ENCODE measurements around the gene ANXA10.
A peak's percentile ranks its signal among the peaks of the same experiment; 100 is the strongest.

Gene ANXA10

GRCh38 chr4:168141733-168142132 lies 49.4 kb downstream of the ANXA10 start:
- H3K4me3 ChIP-seq (ENCODE audit: low read depth, low read length): no peak overlapping the region
- TF ChIP-seq CTCF (IDR thresholded peaks at IDR 0.05; ENCODE audit: borderline replicate concordance, insufficient read depth, low read depth, low read length): no peak

- TF ChIP-seq CTCF (IDR thresholded peaks at IDR 0.05; ENCODE audit: borderline replicate concordance, insufficient read depth, low read depth, low read length): no peak
- no peak overlapping the region for H3K4me3 ChIP-seq (ENCODE audit: low read depth, low read length)
Measured at GRCh38 chr4:168143601-168144000, 51.3 kb downstream of the ANXA10 start.

- no peak for TF ChIP-seq CTCF (IDR thresholded peaks at IDR 0.05; ENCODE audit: borderline replicate concordance, insufficient read depth, low read depth, low read length)
- no peak overlapping the region for H3K4me3 ChIP-seq (ENCODE audit: low read depth, low read length)
Measured at GRCh38 chr4:168150420-168151050, 58.2 kb downstream of the ANXA10 start.

- no peak for TF ChIP-seq CTCF (IDR thresholded peaks at IDR 0.05; ENCODE audit: borderline replicate concordance, insufficient read depth, low read depth, low read length)
- H3K4me3 ChIP-seq (ENCODE audit: low read depth, low read length): no peak overlapping the region
Measured at GRCh38 chr4:168151327-168151726, 59.0 kb downstream of the ANXA10 start.

GRCh38 chr4:168152837-168153500 lies 60.6 kb downstream of the ANXA10 start:
- no peak overlapping the region for H3K4me3 ChIP-seq (ENCODE audit: low read depth, low read length)
- no peak for TF ChIP-seq CTCF (IDR thresholded peaks at IDR 0.05; ENCODE audit: borderline replicate concordance, insufficient read depth, low read depth, low read length)

- TF ChIP-seq CTCF (IDR thresholded peaks at IDR 0.05; ENCODE audit: borderline replicate concordance, insufficient read depth, low read depth, low read length): peak; percentile 35; the same call in 1 of the 2 replicates
- no peak overlapping the region for H3K4me3 ChIP-seq (ENCODE audit: low read depth, low read length)
Measured at GRCh38 chr4:168153596-168154440, 61.5 kb downstream of the ANXA10 start.

All from GM12875 (cell line).